Stimulated activated CD8-positive, alpha-beta memory T cell treated with anti-CD3 and anti-CD28 coated beads, Interleukin-2, amount 100 ng/mL, for 1 hour (primary cell): ENCODE results near the gene CLCN4.

Experiments
- DNase-seq, 2 donors: peaks; one replicate each; pipeline ENCODE4 v3.0.0-alpha.2; 2020; ENCODE audit warnings: low read depth in 2 of 2

The CLCN4 gene

DNA sequence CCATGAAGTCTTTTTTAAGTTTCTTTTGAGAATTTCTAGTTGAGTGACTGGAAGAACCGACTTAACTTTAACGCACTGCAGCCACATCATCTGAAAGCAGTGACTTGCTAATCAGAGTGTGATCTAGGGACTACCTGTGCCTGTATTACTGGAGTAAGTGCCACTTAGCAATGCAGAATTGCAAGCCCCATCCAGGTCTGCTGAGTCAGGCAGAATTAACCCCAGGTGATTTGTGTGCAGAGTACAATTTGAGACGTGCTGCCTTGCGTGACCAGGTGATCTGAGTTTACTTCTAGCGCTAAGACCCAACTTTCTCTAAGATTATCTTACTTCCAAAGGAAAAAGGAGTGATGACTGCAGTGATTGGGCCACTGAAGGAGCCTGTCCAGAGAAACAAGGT is 85.3 kb downstream of the CLCN4 start:
- DNase-seq: no peak

DNA sequence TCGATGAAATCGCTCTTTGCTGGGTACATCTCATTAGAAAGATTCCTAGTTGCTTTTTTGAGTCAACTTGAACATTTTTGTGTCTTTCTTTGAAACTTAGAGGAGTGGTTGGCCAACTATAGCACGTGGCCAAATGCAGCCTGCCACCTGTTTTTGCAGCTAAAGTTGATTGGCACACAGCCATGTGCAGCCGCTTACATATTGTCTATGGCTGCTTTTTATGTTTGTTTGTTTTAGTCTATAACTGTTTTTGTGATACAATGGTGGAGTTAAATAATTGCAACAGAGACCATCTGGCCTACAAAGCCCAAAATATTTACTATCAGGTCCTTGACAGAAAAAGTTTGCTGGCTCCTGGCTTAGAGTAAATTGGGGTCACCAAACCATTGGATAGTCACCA is 86.3 kb downstream of the CLCN4 start:
- DNase-seq: no peak

DNA sequence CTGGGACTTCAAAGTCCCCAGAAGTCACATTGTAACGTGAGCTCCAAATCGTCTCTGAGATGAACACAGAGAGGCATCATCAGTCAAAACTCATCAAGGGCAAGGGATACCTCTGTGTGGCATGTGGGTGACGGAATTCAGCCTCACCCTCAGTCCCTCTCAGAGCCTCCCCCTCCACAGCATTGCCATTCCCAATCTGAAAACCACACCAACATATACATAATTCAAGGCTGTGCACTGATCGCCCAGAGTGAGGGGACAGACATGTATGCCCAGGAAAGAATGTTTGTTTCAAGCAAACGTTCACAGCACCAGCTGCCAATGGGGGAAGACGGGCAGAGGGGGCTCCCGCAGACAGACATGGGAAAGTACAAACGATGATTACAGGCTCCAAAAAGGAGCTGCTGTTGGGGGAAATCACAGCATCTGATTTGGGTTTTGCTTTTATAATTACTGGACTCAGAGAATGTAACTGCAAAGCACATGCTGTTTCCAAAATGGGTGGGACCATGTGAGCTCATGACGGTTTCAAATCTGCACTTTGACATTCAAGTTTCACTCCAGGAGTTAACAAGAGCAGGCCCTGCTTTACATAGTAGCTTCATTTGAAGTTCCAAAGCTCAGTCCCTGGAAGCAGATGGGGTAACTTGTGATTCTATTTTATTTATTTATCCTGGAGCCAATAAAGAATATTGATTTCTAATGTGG is 88.3 kb downstream of the CLCN4 start:
- DNase-seq: no peak

DNA sequence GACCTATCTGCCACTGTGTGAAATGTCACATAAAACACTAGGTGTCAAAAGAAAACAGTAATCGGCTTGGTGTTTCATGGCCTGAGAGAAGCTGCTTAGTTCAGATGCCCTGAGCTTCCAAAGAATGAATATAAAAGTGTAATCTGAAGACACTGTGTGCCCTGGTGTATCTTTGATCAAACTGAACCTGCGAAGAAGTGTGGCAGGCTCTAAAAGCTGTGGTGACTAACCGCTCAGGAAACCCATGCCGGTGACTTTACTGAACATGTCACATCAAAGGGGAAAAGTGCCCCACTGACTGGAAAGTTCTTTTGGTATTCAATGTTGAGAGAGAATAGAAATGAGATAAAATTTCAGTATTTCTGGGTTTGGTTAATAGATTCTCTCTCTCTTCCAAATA is 89.1 kb downstream of the CLCN4 start:
- no peak for DNase-seq

DNA sequence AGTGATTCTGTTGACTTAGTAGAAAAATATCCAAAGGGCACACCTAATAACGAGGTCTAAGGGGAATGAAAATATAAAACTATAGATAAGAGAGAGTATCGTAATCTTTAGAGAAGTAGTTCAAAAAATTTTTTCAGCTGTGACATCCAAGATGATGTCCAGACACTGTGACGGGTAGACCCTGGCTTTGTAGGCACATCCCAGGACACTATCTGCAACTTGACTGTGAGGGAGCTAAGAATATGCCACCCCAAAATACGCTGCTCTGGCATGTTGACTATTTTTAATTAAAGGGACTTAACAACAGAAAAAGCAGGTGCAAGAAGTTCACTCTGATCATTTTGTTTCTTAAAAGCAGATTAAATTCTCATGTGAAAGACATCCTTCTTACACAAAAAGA is 89.5 kb downstream of the CLCN4 start:
- no peak for DNase-seq

DNA sequence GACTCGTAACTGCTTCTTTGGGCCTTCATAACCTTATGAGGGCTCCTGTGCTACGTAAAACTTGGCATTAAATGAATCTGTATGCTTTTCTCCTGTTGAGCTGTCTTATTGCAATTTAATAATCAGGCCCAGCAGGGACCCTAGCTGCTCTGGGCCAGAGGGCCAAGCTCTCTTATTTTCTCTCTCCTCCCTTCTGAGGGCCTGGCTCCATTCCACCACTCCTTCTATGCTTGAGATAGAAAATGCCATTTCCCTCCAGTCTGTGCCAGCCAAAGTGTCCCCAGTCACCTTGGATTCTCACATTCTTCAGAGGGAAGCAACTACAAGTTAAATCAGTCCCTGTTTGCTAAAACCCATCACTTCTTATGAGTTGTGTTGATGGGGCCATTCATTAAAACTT is 90.1 kb downstream of the CLCN4 start:
- no peak for DNase-seq

DNA sequence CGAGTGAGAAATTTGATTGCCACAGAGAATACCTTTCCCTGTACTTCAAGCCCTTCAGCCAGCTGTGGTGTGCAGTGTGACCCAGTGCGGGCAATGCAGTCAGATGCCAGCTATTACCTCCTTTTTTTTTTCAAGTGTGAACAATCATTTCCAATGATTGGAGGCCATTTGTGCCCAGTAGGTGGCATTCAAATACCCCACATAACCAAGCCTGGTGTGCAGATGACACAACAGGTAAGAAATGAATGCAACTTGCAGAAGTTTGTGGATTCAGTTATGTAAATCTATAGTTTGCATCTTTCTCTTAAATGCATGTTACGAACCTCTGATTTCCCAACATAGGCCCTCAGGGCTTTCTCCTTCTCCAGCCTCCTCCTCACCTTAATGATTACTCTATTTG is 98.0 kb downstream of the CLCN4 start:
- no peak for DNase-seq

DNA sequence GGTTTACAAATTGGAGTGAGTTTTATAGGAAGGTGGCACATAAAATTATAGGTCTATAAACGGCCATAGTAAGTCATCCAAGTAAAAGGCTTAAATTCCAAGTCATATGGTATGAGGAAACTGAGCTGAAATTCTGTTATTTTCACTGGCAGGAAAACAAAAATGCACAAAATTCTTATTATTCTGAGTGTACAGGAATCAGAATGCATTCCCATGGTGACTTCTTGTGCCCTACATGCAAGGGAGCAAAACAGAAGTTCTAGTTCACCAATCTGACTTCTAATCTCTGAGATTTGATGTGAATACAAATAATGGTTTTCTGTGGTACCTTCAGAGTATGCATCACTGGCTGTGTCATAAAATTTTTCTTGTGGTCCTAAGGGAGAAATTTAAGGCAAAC is 102.9 kb downstream of the CLCN4 start:
- DNase-seq: no peak

DNA sequence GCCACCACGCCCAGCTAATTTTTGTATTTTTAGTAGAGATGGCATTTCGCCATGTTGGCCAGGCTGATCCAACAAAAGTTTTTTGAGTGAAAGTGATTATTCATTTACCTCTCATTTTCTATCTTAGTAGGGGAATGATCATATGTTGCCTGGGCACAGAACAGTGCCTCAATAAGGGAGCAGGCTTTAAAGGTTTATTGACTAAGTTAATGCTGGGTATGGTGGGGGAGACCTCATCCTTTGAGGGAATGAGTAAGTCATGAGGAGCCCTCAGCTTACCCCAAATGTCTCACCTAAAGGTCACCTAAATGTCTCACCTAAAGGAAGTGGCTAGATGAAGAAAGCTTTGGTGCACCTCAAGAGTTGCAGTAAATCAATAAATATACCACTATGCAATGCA is 109.0 kb downstream of the CLCN4 start:
- DNase-seq: no peak

DNA sequence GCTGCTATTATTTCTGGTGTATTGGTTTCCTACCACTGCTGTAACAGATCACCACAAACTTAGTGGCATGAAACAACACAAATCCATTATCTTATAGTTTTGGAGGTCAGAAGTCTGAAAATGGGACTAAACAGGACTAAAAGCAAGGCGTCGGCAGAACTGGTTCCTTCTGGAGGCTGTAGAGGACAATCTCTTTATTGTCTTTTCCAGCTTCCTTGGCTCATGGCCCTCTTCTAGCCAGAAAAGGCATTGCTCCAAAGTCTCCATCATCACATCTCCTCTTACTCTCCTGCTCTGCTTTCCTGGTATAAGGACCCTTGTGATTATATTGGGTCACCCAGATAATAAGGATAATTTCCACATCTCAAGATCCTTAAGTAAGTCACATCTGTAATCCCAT is 121.9 kb downstream of the CLCN4 start:
- DNase-seq: no peak

DNA sequence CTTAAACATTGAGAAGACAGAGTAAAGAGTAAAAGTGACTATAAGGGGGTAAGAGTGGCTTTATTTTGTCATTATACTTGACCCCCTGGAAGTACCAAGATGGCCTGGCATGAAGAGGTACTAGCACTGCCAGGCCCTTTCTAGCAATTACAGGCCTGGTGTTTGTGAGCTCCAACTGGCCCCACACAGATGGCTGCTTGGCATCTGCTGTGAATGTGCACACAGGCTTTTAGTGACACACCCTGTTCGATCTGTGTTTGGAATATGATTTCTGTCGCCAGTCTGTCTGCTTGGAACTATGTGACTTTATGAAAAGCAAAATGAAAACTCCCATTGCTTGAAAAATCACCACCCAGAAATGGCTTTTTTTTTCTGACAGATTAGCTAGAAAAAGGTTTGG is 123.3 kb downstream of the CLCN4 start:
- no peak for DNase-seq

DNA sequence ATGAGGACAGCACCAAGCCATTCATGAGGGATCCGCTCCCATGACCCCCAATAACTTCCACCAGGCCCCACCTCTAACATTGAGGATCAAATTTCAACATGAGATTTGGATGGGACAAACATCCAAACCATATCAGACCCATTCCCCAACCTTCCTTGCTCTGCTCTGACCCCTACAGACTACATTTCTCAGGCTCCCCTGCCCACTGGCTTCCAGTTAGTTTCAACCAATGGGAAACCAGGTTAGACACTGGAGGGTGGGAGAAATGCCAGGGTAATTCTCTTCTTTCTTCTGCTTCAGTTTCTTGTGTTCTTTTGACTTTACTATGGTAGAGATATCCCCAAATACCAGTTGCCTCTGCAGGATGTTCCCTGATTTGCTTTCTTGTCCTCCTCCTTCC is 125.7 kb downstream of the CLCN4 start:
- no peak for DNase-seq

DNA sequence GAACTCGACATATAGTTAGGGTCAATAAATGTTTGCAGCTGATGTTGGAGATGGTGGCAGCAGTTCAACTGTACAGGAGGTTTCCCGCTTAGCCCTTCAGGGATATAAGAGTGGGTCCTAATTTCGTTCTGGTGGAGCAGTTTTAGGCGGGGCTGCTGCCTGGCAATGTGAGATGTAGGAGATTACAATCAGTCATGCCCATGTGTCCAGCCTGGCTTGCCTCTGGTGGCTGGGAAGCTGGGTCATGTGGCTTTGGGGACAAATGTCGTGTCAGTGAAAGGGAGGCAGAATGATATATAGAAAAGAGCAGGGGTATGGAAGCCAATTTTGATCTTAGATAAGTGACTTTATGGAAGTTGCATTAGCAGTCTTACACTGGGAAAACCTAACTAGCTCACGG is 129.4 kb downstream of the CLCN4 start:
- no peak for DNase-seq
